NT2/D1 (cell line): ENCODE data around the gene HES7.

ENCODE experiments used
- DNase-seq: peaks from one replicate; pipeline ENCODE4 v3.0.0-alpha.2; 2011; ENCODE audit warnings: low read depth, low spot score
- H3K27me3 ChIP-seq: 2 replicates; pipeline ENCODE4 v1.6.0; 2011; ENCODE audit warnings: mild to moderate bottlenecking; ENCODE audit not compliant: insufficient read length, insufficient read depth
- H3K36me3 ChIP-seq: 2 replicates; pipeline ENCODE4 v1.6.1; 2011; ENCODE audit warnings: mild to moderate bottlenecking, low read length, mixed read lengths; ENCODE audit not compliant: insufficient read depth, insufficient read length
- H3K4me1 ChIP-seq: 2 replicates; pipeline ENCODE4 v1.5.1; 2011; ENCODE audit not compliant: insufficient read depth, insufficient read length
- H3K4me3 ChIP-seq: 2 replicates; pipeline ENCODE4 v1.5.1; 2011; ENCODE audit warnings: low read depth; ENCODE audit not compliant: insufficient read length
- H3K9ac ChIP-seq: 2 replicates; pipeline ENCODE4 v1.6.0; 2011; ENCODE audit warnings: low read depth; ENCODE audit not compliant: insufficient read length
- H3K9me3 ChIP-seq: 2 replicates; pipeline ENCODE4 v1.5.1; 2011; ENCODE audit warnings: mild to moderate bottlenecking, low read length; ENCODE audit not compliant: insufficient read depth
- SUZ12 ChIP-seq: IDR thresholded peaks from 2 replicates; pipeline ENCODE4 v1.6.1; 2011; ENCODE audit not compliant: insufficient read length, insufficient read depth; ENCODE audit errors: extremely low read depth
- YY1 ChIP-seq: IDR thresholded peaks from 2 replicates; pipeline ENCODE4 v1.6.1; 2011; ENCODE audit not compliant: insufficient read length, insufficient read depth
- ZNF274 ChIP-seq: IDR thresholded peaks from 2 replicates; pipeline ENCODE4 v1.6.1; 2011; ENCODE audit warnings: mild to moderate bottlenecking, low read depth, low read length

The HES7 gene

DNA sequence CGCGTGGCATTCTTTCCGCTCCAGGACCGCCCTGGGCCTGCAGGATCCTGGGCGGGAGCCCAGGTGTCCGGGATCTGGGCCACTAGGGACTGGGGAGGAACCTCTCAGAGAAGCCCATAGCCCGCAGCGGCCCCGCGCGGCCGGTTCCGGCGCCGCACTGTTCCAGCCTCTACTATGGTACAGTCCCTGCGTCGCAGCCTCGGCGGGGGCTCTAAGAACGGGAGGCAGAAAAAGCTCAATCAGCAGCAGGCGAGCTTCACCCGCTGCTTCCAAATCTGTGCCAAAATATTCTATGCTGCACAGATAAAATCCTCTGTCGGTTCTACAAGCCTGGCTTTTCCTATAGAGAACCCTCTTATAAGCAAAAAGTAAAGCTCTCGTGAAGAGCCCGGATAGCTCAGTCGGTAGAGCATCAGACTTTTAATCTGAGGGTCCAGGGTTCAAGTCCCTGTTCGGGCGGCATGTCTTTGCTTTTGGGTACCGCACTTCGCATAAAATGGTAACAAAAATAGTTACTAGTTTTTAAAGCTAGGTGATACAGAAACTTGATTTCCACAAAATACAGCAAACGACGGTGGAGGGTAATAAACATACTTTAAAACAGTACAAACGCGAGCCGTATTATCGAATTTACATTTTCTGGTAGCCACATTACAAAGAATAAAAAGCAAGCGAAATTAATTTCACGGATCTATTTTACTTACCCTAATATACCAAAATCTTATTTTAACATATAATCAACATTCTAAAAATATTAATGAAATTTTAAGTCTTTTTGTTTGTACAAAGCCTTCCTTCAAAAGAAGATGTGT, 4.9 kb downstream of the HES7 start:
- peaks cover 67% of the 10 kb centered on the region for H3K27me3 ChIP-seq
- no peak for DNase-seq
- no peak for TF ChIP-seq YY1
- H3K9ac ChIP-seq = peak overlapping the region; percentile 80
- H3K9me3 ChIP-seq = no peaks in the 10 kb centered on the region
- H3K36me3 ChIP-seq = no peaks in the 10 kb centered on the region
- H3K4me3 ChIP-seq = peak overlapping the region; percentile 54
- H3K4me1 ChIP-seq = peaks cover 2% of the 10 kb centered on the region

DNA sequence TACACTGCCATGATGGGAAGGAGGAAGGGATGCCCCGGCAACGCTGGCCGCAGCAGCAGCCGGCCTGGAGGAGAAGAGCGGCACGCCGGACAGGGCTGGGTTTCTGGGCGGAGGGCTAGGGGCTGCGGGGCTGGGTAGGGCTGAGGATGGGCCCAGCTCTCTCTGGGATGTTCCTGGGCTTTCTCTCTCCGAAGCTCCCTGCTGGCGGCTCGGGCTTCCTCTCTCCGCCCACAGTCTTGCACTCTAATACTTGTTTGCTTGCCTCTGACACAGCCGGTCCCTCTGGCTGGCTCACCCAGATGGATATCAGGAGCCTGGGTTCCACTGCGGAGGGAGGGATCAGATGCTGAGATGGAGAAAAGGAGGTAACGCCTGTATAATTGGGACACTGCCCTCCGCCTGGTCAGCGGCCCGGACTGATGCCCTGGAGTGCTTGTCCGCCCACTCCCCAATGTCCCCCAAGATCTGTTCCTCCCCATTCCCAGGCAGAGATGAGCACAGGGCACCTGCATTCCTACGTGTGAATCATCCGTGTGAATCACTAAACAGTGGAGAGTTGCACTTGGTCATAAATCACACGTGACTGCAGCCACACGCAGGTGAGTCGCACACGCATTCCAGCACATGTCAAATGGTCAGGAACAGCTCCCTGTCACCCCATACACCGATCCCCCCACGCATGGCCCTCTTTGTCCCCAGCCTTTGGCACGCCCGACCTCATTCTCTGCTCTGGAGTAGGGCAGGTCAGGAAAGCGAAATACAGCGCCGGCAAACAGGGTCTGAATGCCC, 5.7 kb downstream of the HES7 start, which contains the start of gene ALOXE3:
Gene ALOXE3 (minus strand): TSS at position 535 of the 789 bp plus-strand sequence. CDS start 524 bp downstream, at position 11.
- TF ChIP-seq SUZ12 = no peak
- TF ChIP-seq ZNF274 = no peak
- TF ChIP-seq YY1 = no peak
- H3K9me3 ChIP-seq = no peaks in the 10 kb centered on the region
- peaks cover 2% of the 10 kb centered on the region for H3K4me1 ChIP-seq
- H3K9ac ChIP-seq = peak within 1 kb of the TSS; percentile 80
- no peaks in the 10 kb centered on the region for H3K36me3 ChIP-seq
- no peak for DNase-seq
- H3K27me3 ChIP-seq = peaks cover 61% of the 10 kb centered on the region
- peak within 1 kb of the TSS; percentile 54 for H3K4me3 ChIP-seq

DNA sequence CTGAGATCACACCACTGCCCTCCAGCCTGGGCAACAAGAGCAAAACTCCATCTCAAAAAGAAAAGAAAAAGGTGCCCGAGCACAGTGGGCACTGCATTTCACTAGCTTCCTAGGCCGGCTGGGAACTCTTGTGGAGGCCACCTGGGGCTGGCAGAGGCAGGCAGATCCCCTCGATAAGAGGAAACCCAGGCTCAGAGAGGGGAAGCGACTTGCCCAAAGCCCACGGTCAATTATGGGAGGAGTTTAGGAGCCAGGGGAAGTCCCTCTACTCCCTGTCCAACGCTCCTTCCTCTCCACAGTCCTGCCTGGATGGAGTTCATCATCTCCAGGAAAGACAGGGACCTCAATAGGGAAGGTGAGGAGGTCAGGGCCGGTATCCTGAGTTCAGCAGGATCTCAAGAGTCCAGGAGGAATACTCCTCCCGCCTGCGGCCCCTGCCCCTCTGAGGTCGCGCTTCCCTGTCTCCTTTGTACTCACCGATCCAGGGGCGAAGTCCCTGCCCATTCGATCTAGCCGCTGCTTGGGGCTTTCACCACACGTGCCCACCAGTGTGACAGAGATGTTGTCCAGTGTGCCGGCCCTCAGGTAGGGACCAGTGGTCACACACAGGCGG, 6.4 kb downstream of the HES7 start:
- H3K9ac ChIP-seq = peak overlapping the region; percentile 80
- H3K27me3 ChIP-seq = peaks cover 61% of the 10 kb centered on the region
- no peaks in the 10 kb centered on the region for H3K36me3 ChIP-seq
- TF ChIP-seq ZNF274 (no peak), YY1 (no peak), SUZ12 (no peak)
- no peak for DNase-seq
- H3K4me1 ChIP-seq = peaks cover 2% of the 10 kb centered on the region
- peak overlapping the region; percentile 54 for H3K4me3 ChIP-seq
- H3K9me3 ChIP-seq = no peaks in the 10 kb centered on the region

DNA sequence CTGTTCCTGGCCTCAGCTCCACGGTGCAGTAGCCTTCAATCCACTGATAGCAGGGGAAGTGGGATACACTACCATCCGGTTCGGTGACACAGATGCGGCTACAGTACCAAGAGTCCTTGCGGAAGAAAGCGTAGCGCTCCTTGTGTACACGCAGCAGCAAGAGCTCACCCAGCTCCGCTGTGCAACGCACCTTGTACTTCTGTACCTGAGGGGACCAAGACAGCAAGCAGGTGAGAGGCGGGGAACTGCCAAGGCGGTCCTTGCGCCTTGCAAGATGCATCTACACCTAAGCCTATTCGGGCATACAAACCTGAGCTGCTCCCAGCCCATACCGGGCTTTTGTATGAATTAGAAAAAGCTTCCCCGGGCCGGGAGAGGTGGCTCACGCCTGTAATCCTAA, 7.1 kb downstream of the HES7 start:
- Histone ChIP-seq H3K9me3 (no peaks in the 10 kb centered on the region), H3K4me1 (peaks cover 2% of the 10 kb centered on the region), H3K36me3 (no peaks in the 10 kb centered on the region), H3K4me3 (no peak overlapping the region), H3K27me3 (peaks cover 62% of the 10 kb centered on the region), H3K9ac (no peak overlapping the region)
- TF ChIP-seq SUZ12 = no peak
- no peak for TF ChIP-seq ZNF274
- no peak for TF ChIP-seq YY1
- DNase-seq = no peak

DNA sequence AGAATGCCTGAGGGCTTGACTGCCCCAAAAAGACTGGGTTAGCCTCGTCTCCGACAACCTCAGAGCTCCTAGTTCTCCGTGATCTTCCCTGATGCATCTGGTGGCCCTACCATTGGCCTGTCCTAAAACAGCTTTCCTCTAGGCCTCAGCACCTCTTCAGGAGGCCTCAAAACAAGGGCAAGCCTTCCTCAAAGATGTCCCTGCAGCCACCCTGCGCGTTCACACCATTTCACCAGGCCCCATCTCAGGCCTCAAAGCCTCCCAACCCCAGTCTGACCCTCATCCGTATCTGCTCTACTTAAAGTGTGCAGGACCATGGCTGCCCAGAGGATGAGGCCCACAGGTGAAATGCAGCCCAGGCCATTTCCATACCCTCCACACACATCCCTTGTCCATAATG, 13.0 kb downstream of the HES7 start:
- DNase-seq = no peak
- Histone ChIP-seq H3K9ac (no peak overlapping the region), H3K4me3 (no peak overlapping the region), H3K27me3 (peaks cover 54% of the 10 kb centered on the region), H3K4me1 (no peaks in the 10 kb centered on the region), H3K9me3 (no peaks in the 10 kb centered on the region), H3K36me3 (no peaks in the 10 kb centered on the region)
- TF ChIP-seq ZNF274 (no peak), SUZ12 (no peak), YY1 (no peak)

DNA sequence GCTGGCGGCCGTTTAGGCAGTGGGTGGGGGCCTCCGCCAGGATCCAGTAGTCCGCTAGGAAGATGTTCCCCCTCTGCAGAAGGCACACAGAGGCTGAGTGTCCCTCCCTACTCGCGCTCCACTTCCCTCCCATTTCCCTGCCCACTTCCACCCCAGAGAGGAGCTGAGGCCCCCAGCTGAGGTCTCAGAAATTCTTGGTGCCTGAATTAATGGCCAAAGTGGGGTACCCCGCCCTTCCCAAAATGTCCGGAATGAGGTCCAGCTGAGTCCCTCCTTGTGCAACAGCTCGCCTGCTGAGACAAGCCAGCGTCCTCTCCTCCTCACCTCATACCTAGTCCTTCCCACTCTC, 13.5 kb downstream of the HES7 start:
- TF ChIP-seq YY1 (no peak), SUZ12 (no peak), ZNF274 (no peak)
- Histone ChIP-seq H3K4me3 (no peak overlapping the region), H3K27me3 (peaks cover 49% of the 10 kb centered on the region), H3K4me1 (no peaks in the 10 kb centered on the region), H3K9me3 (no peaks in the 10 kb centered on the region), H3K9ac (no peak overlapping the region), H3K36me3 (no peaks in the 10 kb centered on the region)
- DNase-seq = no peak
